GM21576 (cell line): Measurements from ENCODE around the gene ARHGAP24.

Experiments
- ATAC-seq: cut with Tn5 transposase; IDR thresholded peaks from one replicate; pipeline ENCODE4 v1.9.1; 2021; ENCODE audit warnings: mild to moderate bottlenecking, moderate library complexity; ENCODE audit not compliant: unreplicated experiment

ARHGAP24 gene

DNA sequence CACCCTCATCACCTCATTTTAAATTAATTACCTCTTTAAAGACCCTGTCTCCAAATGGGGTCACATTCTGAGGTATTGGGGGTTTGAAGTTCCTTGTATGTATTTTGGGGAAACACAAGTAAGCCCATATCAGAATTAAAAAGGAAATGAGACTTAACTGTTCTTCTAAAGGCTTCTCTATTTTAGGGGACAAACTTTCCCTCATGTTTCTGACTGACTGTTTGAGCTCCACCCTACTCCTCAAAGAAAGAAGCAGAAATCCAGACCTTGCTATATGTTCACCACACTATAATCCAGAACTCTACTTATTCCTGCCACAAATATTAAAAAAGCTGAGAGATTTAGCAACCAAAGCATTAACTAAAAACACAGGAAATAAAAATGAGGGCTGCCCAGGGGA lies 258.8 kb downstream of the ARHGAP24 start:
- no peak for ATAC-seq

- ATAC-seq: no peak
Measured at GRCh38 chr4:85734424-85734831, 259.5 kb downstream of the ARHGAP24 start.

GRCh38 chr4:85736571-85736970 lies 261.6 kb downstream of the ARHGAP24 start:
- ATAC-seq: no peak

DNA sequence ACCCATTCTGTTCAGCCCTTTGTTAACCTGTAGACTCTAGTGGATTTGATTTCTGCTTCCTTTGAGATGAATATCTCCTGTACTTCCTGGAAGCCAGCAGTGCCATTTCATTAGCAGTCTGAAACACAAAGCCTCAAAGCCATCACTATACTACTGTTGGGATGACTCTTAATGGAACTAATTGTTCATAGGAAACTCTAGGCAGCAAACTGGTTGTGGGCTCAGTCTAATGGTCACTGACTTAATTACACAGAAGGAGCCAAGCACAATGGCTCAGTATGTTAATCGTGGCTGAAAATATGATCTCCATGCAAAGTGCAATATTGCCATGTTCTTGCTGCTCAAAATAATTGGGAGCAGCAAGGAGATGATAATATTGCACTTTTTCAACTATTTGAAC lies 262.3 kb downstream of the ARHGAP24 start:
- no peak for ATAC-seq

GRCh38 chr4:85738721-85739120 lies 263.8 kb downstream of the ARHGAP24 start:
- no peak for ATAC-seq

GRCh38 chr4:85740431-85740861 lies 265.5 kb downstream of the ARHGAP24 start:
- no peak for ATAC-seq

DNA sequence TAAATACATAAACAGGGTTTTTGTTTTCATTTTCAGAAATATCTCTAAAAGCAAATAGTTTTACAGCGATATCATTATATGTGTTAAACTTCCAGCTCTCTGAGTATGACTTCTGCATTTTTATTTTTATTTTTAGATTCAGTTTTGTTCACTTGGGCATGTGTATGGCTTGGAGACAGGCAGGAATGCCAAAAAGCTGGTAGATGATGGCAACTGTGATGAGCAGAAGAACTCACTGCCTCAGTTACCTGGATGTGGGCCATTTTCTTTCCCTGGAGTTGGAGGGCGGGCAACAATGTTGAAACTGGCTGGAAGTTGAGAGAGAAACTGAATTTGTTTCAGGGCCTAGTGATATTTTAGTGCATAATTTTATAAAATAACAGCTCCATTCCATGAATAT lies 266.4 kb downstream of the ARHGAP24 start:
- ATAC-seq: no peak

DNA sequence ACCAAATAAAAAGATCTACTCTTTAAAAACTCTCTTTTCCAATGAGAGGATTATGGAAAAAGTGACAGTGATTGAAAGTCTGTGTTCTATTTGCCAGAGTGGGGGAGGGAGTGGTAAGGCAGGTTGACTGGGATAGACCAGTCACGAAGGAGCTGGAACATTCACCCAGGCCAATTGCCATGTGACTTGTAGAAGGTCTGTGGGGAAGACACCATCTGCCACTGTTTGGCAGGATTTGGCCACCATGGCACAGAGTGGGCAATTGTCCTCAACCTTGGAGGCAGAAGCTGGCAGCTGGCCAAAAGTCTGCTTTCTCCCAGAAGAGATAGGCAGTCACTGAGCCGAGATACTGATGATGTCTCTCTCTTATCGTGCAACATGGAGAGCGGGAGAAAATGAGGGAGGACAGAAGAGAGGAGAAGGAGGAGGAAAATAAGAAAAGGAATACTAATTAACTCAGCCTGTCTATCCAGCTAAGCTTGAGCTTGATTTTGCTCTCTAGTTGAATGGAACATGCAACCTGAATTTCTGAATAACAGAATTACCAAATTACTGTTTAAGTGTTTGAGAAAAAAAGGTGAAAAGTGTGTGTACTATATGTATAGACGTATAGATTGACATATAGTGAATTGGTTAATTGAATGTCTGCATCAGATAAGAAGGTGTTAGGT lies 267.1 kb downstream of the ARHGAP24 start:
- no peak for ATAC-seq

GRCh38 chr4:85744950-85745349 lies 270.0 kb downstream of the ARHGAP24 start:
- ATAC-seq: no peak

DNA sequence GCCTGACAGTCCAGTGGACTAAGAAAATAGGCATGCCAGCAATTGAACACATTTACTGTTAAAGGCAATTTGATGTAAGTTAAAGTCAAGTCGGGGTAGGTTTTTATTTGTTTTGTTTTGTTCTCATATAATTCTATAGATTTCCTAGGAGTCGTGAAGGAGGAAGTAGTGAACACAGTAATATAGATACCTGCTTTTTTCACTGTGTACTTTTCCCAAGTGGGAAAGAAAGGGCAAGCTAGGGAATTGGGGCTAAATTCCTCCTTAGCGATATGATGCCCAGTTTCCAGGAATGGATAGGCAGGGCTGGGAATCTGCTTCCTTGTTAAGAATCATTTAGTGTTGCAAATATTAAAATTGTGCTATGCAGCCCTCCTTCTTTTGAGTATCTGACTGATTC lies 271.0 kb downstream of the ARHGAP24 start:
- ATAC-seq: no peak

DNA sequence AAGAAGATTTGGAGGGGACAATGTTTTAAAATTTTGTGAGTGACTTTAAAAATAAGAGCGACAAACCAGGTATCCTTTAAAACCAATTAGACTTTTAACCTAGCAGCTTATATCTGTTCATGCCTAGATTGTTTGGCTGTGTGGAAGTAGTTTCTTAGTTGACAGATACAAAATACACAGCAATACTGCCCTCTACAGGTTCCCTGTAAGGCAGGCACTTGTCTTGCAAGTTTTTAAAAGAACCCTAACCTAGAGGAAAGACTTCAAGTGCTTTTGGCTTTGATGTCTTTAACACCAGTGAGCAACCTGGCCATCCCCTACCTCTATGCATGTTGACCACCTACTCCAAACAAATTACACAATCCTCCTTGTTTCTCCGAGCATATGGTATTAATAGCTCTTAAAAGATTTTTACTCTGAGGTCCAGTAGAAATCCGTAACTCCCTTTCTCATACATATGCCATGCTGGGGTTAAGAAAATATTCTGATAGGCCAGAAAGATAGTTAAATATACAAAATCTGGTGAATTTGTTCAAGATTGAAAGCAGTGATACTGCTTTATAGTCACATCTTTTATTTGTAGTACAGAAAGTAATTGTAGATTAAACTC lies 273.0 kb downstream of the ARHGAP24 start:
- ATAC-seq: peak; percentile 70

DNA sequence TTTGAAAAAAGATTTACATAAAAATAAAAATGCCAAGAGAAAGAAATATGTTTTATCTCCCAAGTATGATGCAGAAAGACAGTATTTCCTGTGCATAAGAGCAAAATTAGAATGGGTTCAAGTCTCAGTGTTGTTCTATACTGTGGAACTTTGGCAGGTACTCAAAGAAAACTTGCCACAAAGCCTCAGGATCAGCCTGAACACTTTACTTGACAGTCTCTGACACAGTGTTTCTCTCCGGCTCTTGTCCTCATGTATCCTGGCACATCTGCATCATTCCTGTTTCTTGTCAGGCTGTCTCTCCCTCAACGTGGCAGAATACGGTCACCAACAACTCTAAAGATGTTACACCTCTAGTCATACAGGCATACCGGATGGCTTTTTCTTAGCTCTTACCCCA lies 273.7 kb downstream of the ARHGAP24 start:
- ATAC-seq: no peak

DNA sequence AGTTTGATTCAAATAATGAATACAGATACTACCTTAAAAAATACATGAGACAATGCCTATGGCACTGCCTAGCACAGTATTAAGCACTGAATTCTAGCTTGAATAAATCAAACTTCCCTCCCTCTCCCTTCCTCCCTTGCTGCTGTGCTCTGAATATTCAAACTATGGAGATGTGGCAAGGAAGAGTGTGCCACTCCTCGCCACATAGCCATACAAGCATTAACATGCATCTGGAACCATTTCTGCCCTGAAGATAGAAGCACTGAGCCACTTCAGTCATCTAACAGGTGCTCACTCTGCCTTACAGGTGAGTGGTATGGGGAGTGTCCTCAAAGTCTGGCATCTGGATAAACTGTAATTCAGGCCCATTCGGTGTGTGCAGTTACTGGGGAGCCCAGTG lies 276.9 kb downstream of the ARHGAP24 start:
- ATAC-seq: no peak

GRCh38 chr4:85755285-85755684 lies 280.3 kb downstream of the ARHGAP24 start:
- no peak for ATAC-seq

- no peak for ATAC-seq
Measured at GRCh38 chr4:85756938-85757337, 282.0 kb downstream of the ARHGAP24 start.

DNA sequence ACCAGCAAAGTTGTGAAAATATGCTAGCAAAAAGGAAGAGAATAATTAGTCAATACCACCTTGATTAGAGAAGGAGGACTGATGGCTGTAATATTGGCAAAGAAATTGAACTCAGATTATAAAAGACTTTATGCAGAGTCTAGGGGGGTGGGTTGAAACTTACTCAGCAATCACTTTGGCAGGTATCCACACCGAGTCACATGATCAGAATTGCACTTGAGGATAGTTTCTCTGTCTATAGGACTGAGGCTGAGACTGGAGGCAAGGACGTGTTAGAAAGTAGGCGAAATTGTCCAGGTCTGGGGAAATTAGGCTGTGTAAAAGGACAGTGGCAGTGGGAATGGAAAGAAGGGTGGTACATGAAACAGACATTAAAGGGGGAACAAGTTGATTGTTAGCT lies 284.4 kb downstream of the ARHGAP24 start:
- no peak for ATAC-seq

- no peak for ATAC-seq
Measured at GRCh38 chr4:85760511-85760910, 285.6 kb downstream of the ARHGAP24 start.

DNA sequence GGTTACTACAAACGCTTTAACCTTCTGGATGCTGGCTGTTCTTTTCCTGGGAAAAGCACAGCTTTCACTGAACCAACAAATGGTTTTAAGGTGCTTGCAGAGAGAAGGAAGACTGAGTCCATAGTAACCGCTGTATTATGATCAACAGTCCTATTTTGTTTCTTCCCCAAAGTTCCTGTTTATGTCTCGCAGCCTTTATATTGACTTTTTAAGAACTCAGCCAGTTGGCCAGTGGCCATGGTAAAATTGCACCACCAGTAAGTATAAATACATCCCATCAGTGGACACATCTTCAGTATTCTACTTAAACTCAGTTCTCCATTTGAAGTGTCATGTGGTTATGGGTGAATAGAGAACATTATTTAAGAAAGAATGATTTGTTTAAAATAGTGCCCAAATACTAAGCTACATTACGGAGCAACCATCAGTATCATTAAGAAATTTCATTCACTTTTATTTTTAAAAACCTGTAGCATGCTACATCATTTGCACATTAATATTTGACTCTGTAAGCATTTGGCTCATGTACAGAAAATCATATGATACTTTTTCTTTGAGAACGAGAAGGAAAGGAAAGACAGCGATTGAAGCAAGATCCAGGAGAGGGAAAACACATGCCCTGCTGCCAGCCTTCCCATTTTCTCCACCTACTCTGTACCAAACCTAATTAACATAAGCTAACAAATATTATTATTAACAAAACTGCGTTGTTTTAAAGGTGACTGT lies 287.0 kb downstream of the ARHGAP24 start:
- no peak for ATAC-seq

- no peak for ATAC-seq
Measured at GRCh38 chr4:85762529-85762871, 287.6 kb downstream of the ARHGAP24 start.

GRCh38 chr4:85763202-85763601 lies 288.3 kb downstream of the ARHGAP24 start:
- ATAC-seq: no peak

GRCh38 chr4:85767649-85768048 lies 292.7 kb downstream of the ARHGAP24 start:
- no peak for ATAC-seq

- ATAC-seq: no peak
Measured at GRCh38 chr4:85769009-85769408, 294.1 kb downstream of the ARHGAP24 start.
